ENCODE data around the gene IL15RA. TPM values are rescaled to one million over a fixed set of nuclear protein-coding genes. Genes with fewer than 3 reads are reported as not detected.

Gene IL15RA
- total and polyA plus RNA-seq, 2 donors (not counting 3 experiments of a cell fraction or from before 2014, with no cell fraction given), result 18.8 to 20.6 TPM

DNA sequence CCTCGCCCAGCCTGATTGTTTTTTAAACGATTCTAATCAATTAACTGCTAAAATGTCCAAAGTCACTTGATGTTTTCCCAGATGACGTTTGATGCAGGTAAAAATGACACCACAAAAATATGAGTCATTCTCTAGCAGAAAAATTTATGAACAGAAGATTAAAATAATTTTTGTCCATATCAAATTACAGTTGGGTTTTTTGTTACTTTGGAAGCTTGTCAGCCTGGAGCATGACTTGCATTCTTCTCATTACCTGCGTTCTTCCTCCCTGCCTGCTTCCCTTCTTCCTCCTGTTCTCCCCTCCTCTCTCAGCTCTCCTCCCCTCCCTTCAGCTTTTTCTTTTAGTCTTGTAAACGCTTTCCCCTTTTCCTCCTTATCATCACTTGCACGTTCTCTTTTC, 18.7 kb downstream of the IL15RA start:
- DNase-seq (ENCODE audit: low read depth, low spot score) (no peak), FAIRE-seq (no peak)
- Histone ChIP-seq H3K79me2 (ENCODE audit: control insufficient read depth, insufficient read depth, low read length) (no peaks in the 10 kb centered on the region), H2AFZ (ENCODE audit: low read depth, low read length) (no peak overlapping the region), H3K4me1 (ENCODE audit: control insufficient read depth, extremely low read depth, insufficient read depth, low read length) (peaks cover 12% of the 10 kb centered on the region), H3K4me3 (replicated peaks in 1 of 3; ENCODE audit: insufficient read depth in 1 of 3, low read depth in 1 of 3, low read length in 3 of 3) (no peak overlapping the region), H3K4me2 (ENCODE audit: insufficient read depth, low read length) (no peak overlapping the region), H3K9ac (replicated peaks; ENCODE audit: extremely low read depth, insufficient read depth, low read length) (no peak overlapping the region), H3K27me3 (ENCODE audit: control insufficient read depth in 2 of 2, insufficient read depth in 2 of 2, low read length in 2 of 2) (no peaks in the 10 kb centered on the region), H4K20me1 (replicated peaks; ENCODE audit: control insufficient read depth, extremely low read depth, insufficient read depth, low read length) (no peaks in the 10 kb centered on the region), H3K36me3 (ENCODE audit: control insufficient read depth in 2 of 2, extremely low read depth in 1 of 2, insufficient read depth in 2 of 2, low read length in 2 of 2) (peaks cover 0 to 12% of the 10 kb centered on the region in 2 experiments), H3K9me3 (replicated peaks; ENCODE audit: control insufficient read depth, insufficient read depth, low read length) (no peaks in the 10 kb centered on the region), H3K9me1 (replicated peaks; ENCODE audit: control insufficient read depth, extremely low read depth, insufficient read depth, low read length) (no peaks in the 10 kb centered on the region), H3K27ac (ENCODE audit: insufficient read depth, low read depth, low read length) (peak overlapping the region; percentile 26)
- POLR2A ChIA-PET, result no interaction called here
- no TSS peak for BruUV-seq (replicated peaks)
- CTCF ChIA-PET, result interaction anchor here (1.1 to 3.1 kb wide), 3 partner anchors 14 to 443 kb away, joined by 3 to 11 read pairs (median 4); no protein-coding TSS in a partner anchor
- TF ChIP-seq GATA2 (IDR thresholded peaks at IDR 0.05; ENCODE audit: insufficient read depth, insufficient read length, low read depth, low read length), result no peak
- TF ChIP-seq POLR2AphosphoS5 (IDR thresholded peaks at IDR 0.05; ENCODE audit: insufficient read depth, low read depth, low read length), result no peak
- TF ChIP-seq, protein P1, sequence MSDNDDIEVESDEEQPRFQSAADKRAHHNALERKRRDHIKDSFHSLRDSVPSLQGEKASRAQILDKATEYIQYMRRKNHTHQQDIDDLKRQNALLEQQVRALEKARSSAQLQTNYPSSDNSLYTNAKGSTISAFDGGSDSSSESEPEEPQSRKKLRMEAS (IDR thresholded peaks at IDR 0.05; ENCODE audit: insufficient read depth, insufficient read length), result no peak
- no peak for TF ChIP-seq FOS (IDR thresholded peaks at IDR 0.05; ENCODE audit: borderline replicate concordance, insufficient read depth, low read length)
- TF ChIP-seq EZH2 (IDR thresholded peaks at IDR 0.05; ENCODE audit: borderline replicate concordance, low read depth, low read length, severe bottlenecking), result no peak
- no peak for TF ChIP-seq JUN (IDR thresholded peaks at IDR 0.05; ENCODE audit: borderline replicate concordance, insufficient read depth, insufficient read length, low read depth)
- intact Hi-C loops (cut with micrococcal nuclease) (loop anchor here (1.0 kb wide), 1 partner anchor 8 kb away; no protein-coding TSS in a partner anchor), dilution Hi-C loops (cut with MboI; ENCODE audit: extremely low pct_ligation_motif_present, low sequenced_read_pairs) (loop anchor here (25.0 kb wide), 1 partner anchor 129 kb away; the partner anchor contains the start of gene RBM17)

DNA sequence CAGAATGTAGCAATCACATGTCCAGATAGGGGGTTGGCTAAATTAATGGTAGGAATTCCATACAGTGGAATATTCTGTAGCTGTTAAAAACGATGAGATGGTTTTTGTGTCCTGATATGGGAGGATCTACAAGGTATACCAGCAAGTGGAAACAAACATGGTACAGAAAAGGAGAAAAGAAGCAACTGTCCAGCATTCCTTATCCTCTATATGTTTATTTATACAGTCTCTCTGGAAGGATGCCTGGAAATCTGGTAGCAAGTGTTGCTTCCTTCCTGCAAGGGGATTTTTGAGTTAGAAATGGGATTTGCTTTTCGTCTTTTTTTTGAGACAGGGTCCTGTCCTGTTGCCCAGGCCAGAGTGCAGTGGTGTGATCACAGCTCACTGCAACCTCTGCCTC, 19.3 kb downstream of the IL15RA start:
- ChIA-PET POLR2A (no interaction called here), CTCF (interaction anchor here (1.2 to 3.1 kb wide), 3 partner anchors 14 to 56 kb away, joined by 3 to 11 read pairs (median 5); no protein-coding TSS in a partner anchor)
- no TSS peak for BruUV-seq (replicated peaks)
- no peak overlapping the region for H2AFZ ChIP-seq (ENCODE audit: low read depth, low read length)
- peaks cover 12% of the 10 kb centered on the region for H3K4me1 ChIP-seq (ENCODE audit: control insufficient read depth, extremely low read depth, insufficient read depth, low read length)
- H3K4me3 ChIP-seq (replicated peaks in 1 of 3; ENCODE audit: insufficient read depth in 1 of 3, low read depth in 1 of 3, low read length in 3 of 3), result no peak overlapping the region
- TF ChIP-seq, protein P2, sequence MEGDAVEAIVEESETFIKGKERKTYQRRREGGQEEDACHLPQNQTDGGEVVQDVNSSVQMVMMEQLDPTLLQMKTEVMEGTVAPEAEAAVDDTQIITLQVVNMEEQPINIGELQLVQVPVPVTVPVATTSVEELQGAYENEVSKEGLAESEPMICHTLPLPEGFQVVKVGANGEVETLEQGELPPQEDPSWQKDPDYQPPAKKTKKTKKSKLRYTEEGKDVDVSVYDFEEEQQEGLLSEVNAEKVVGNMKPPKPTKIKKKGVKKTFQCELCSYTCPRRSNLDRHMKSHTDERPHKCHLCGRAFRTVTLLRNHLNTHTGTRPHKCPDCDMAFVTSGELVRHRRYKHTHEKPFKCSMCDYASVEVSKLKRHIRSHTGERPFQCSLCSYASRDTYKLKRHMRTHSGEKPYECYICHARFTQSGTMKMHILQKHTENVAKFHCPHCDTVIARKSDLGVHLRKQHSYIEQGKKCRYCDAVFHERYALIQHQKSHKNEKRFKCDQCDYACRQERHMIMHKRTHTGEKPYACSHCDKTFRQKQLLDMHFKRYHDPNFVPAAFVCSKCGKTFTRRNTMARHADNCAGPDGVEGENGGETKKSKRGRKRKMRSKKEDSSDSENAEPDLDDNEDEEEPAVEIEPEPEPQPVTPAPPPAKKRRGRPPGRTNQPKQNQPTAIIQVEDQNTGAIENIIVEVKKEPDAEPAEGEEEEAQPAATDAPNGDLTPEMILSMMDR (IDR thresholded peaks at IDR 0.05; ENCODE audit: extremely low read depth in 1 of 2, insufficient read depth in 1 of 2, low read depth in 1 of 2, low read length in 2 of 2), result no peak
- no peak for TF ChIP-seq GATA2 (IDR thresholded peaks at IDR 0.05; ENCODE audit: insufficient read depth, insufficient read length, low read depth, low read length)
- no peak for TF ChIP-seq POLR2A (IDR thresholded peaks at IDR 0.05; ENCODE audit: low read depth, low read length)
- peak overlapping the region; percentile 15 for H3K27ac ChIP-seq (ENCODE audit: insufficient read depth, low read depth, low read length)
- dilution Hi-C loops (cut with MboI; ENCODE audit: extremely low pct_ligation_motif_present, low sequenced_read_pairs) (loop anchor here (25.0 kb wide), 1 partner anchor 129 kb away; the partner anchor contains the start of gene RBM17), intact Hi-C loops (cut with micrococcal nuclease) (loop anchor here (1.0 kb wide), 1 partner anchor 8 kb away; no protein-coding TSS in a partner anchor)
- no peaks in the 10 kb centered on the region for H3K9me1 ChIP-seq (replicated peaks; ENCODE audit: control insufficient read depth, extremely low read depth, insufficient read depth, low read length)
- no peak overlapping the region for H3K9ac ChIP-seq (replicated peaks; ENCODE audit: extremely low read depth, insufficient read depth, low read length)
- H3K4me2 ChIP-seq (ENCODE audit: insufficient read depth, low read length), result peak overlapping the region; percentile 42
- FAIRE-seq (peak; percentile 66), DNase-seq (ENCODE audit: low read depth, low spot score) (peak; percentile 77)
- H3K79me2 ChIP-seq (ENCODE audit: control insufficient read depth, insufficient read depth, low read length), result no peaks in the 10 kb centered on the region
- peaks cover 0 to 13% of the 10 kb centered on the region in 2 experiments for H3K36me3 ChIP-seq (ENCODE audit: control insufficient read depth in 2 of 2, extremely low read depth in 1 of 2, insufficient read depth in 2 of 2, low read length in 2 of 2)
- H3K9me3 ChIP-seq (replicated peaks; ENCODE audit: control insufficient read depth, insufficient read depth, low read length), result no peaks in the 10 kb centered on the region
- H3K27me3 ChIP-seq (ENCODE audit: control insufficient read depth in 2 of 2, insufficient read depth in 2 of 2, low read length in 2 of 2), result no peaks in the 10 kb centered on the region
- no peaks in the 10 kb centered on the region for H4K20me1 ChIP-seq (replicated peaks; ENCODE audit: control insufficient read depth, extremely low read depth, insufficient read depth, low read length)

Measured in endothelial cell of umbilical vein (primary cell).